AG09319 (cell line): ENCODE measurements around the gene NSA2.
"Not testable (repeated sequence)": the region's sequence is repeated elsewhere in the genome, so short reads cannot be mapped to it uniquely, and the experiment has no call there.

Source experiments
- DNase-seq: peaks from one replicate; pipeline ENCODE4 v3.0.0-alpha.2; 2010; ENCODE audit warnings: low read depth; ENCODE audit errors: extremely low read depth
- TF ChIP-seq, protein P1 (sequence below): IDR thresholded peaks from 2 replicates; pipeline ENCODE4 v1.5.1; 2011; ENCODE audit warnings: low read depth, mild to moderate bottlenecking, inconsistent platforms, low read length, moderate library complexity

The NSA2 gene

DNA sequence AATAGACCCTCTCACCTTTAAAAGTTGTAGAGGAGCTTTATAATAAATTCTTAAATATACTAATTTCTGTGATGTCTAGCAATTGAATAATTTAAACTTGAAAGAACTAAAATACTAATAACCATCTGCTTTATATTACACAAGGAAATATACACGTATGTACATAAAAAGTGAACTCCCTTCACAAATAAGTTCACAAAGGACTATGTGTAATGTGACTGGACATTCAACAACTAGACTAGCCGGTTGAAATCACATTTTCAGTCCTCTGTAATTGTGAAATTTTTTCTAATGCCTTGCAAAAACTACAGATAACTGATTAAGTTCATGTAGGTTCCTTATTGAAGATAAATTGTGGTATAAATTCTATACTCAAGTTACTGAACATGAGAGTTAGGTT is 11.6 kb downstream of the NSA2 start:
- TF ChIP-seq, protein P1, sequence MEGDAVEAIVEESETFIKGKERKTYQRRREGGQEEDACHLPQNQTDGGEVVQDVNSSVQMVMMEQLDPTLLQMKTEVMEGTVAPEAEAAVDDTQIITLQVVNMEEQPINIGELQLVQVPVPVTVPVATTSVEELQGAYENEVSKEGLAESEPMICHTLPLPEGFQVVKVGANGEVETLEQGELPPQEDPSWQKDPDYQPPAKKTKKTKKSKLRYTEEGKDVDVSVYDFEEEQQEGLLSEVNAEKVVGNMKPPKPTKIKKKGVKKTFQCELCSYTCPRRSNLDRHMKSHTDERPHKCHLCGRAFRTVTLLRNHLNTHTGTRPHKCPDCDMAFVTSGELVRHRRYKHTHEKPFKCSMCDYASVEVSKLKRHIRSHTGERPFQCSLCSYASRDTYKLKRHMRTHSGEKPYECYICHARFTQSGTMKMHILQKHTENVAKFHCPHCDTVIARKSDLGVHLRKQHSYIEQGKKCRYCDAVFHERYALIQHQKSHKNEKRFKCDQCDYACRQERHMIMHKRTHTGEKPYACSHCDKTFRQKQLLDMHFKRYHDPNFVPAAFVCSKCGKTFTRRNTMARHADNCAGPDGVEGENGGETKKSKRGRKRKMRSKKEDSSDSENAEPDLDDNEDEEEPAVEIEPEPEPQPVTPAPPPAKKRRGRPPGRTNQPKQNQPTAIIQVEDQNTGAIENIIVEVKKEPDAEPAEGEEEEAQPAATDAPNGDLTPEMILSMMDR, result no peak
- no peak for DNase-seq

DNA sequence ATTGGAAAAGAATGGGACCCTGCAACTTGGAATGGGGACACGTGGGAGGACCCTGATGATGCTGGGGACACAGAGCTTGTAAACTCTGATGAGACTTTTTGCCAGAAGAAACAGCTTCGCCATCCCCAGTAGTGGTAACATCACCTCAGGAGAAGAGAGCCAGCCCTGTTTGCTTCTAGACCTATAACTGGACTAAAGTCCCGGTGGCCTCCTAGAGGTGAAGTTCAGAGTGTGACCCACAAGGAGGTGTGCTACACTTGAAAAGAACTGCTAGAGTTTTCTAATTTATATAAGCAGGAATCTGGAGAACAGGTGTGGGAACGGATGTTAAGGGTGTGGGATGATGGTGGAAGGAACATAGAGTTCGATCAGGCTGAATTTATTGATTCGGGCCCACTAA is 19.8 kb downstream of the NSA2 start:
- TF ChIP-seq, protein P1, result no peak
- no peak for DNase-seq

DNA sequence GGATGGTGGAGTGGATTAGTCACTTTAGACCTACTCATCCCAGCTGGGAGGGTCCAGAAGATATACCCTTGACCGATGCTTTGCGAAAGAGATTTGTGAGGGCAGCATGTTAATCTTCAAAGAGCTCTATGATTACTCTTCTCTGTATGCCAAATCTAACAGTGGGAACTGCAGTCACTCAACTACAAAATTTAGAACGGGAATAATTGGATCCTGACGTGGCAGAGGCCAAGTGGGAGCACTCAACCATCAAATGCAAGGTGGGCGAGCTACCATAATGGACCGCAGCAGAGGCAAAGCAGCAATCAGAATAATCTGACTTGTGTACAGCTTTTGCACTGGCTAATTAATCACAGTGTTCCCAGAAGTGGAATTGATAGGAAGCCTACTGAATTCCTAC is 20.4 kb downstream of the NSA2 start:
- no peak for DNase-seq
- TF ChIP-seq, protein P1, result no peak

DNA sequence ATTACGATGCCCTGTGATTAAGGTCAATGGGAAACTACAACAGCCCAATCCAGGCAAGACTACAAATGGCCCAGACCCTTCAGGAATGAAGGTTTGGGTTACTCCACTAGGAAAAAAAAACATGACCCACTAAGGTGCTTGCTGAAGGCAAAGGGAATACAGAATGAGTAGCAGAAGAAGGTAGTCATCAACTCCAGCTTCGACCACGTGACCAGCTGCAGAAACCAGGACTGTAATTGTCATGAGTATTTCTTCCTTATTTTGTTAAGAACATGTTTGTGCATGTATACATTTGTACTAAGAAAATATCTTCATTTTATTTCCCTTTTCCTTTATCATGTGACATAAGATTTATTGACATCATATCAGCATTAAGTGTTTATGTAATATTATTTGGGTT is 24.6 kb downstream of the NSA2 start:
- not testable (repeated sequence) for DNase-seq

- TF ChIP-seq, protein P1, result no peak
- no peak for DNase-seq
Measured at GRCh38 chr5:74798977-74799911, 32.2 kb downstream of the NSA2 start.

DNA sequence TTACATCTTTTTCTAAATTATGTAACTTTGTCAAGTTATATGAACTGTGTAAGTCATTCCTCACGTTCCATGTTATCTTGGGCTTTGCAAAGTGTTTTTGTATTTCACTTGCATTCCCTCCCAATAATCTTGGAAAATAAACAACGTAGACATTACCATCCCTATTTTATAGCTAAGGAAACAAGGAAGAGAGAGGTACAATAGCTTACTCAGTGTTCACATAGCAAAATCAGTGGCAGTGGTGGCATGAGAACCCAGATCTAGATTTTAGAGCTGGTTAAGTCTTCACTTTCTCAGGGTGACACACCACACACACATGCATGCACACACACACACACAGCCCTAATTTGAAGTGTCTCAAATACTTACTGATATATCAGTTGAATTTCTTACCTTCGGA is 34.1 kb downstream of the NSA2 start:
- DNase-seq, result no peak
- TF ChIP-seq, protein P1, result no peak

GRCh38 chr5:74801941-74802340 is 34.9 kb downstream of the NSA2 start:
- TF ChIP-seq, protein P1, result no peak
- no peak for DNase-seq

DNA sequence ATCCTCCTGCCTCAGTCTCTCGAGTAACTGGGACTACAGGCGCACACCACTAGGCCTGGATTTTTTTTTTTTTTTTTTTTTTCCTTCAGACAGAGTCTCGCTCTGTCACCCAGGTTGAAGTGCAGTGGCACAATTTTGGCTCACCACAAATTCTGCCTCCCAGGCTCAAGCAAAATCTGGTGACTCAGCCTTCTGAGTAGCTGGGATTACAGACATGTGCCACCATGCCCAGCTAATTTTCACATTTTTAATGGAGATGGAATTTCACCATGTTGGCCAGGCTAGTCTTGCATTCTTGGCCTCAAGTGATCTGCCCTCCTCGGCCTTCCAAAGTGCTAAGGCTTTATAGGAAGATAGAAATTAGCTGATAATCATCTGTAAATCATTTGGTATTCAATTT is 43.9 kb downstream of the NSA2 start:
- TF ChIP-seq, protein P1, result no peak
- no peak for DNase-seq
